HepG2 (cell line): Measurements from ENCODE around the gene CHRD. TPM values are rescaled to one million over a fixed set of nuclear protein-coding genes. Genes with fewer than 3 reads are reported as not detected.

ENCODE experiments used
- BHLHE40 ChIP-seq: IDR thresholded peaks from 2 replicates; pipeline ENCODE4 v1.6.1; 2011; ENCODE audit warnings: low read length, improper control_type of control experiment
- DPF2 ChIP-seq: sonication (generic); formaldehyde crosslinking; IDR thresholded peaks from 2 replicates; pipeline ENCODE4 v1.4.0; 2020; ENCODE audit warnings: mild to moderate bottlenecking, low read depth, missing genetic modification reagents, borderline replicate concordance
- EEA1 ChIP-seq: sonication (generic); formaldehyde crosslinking; IDR thresholded peaks from 2 replicates; pipeline ENCODE4 v1.5.1; 2020; ENCODE audit warnings: mild to moderate bottlenecking, missing genetic modification reagents, borderline replicate concordance
- ELF4 ChIP-seq: sonication (generic); formaldehyde crosslinking; IDR thresholded peaks from 2 replicates; pipeline ENCODE4 v1.5.0; 2020; ENCODE audit warnings: missing genetic modification reagents, mild to moderate bottlenecking, moderate library complexity, borderline replicate concordance
- HNRNPH1 ChIP-seq: fragments of 200-400 bp; formaldehyde crosslinking; optimal IDR thresholded peaks from 2 replicates; pipeline ENCODE3; 2017; ENCODE audit warnings: mild to moderate bottlenecking, low read depth, low read length
- IRX3 ChIP-seq: sonication (generic); formaldehyde crosslinking; IDR thresholded peaks from 2 replicates; pipeline ENCODE4 v1.8.1; 2023; ENCODE audit warnings: mild to moderate bottlenecking, low read depth, missing genetic modification reagents, borderline replicate concordance
- JUND ChIP-seq: sonication (generic); formaldehyde crosslinking; IDR thresholded peaks from 2 replicates; pipeline ENCODE4 v1.8.0; 2022; ENCODE audit warnings: mild to moderate bottlenecking, missing genetic modification reagents
- MAZ ChIP-seq, 2 experiments: sonication (generic) in 1 of 2; formaldehyde crosslinking in 1 of 2; IDR thresholded peaks; 2 replicates each; pipeline versions ENCODE4 v1.5.0 to v1.6.1; 2012 to 2020; ENCODE audit warnings: low read depth in 2 of 2, mild to moderate bottlenecking in 2 of 2, borderline replicate concordance in 1 of 2, improper control_type of control experiment in 1 of 2, low read length in 1 of 2, missing genetic modification reagents in 1 of 2, moderate library complexity in 1 of 2
- MED1 ChIP-seq: sonication (generic); formaldehyde crosslinking; IDR thresholded peaks from 2 replicates; pipeline ENCODE4 v1.4.0; 2020; ENCODE audit warnings: missing genetic modification reagents
- MTERF4 ChIP-seq: sonication (generic); formaldehyde crosslinking; IDR thresholded peaks from 2 replicates; pipeline ENCODE4 v1.8.0; 2023; ENCODE audit warnings: mild to moderate bottlenecking, missing genetic modification reagents
- NR2F2 ChIP-seq: IDR thresholded peaks from 2 replicates; pipeline ENCODE4 v1.6.1; 2012; ENCODE audit warnings: low read depth, inconsistent platforms, borderline replicate concordance
- SIN3A ChIP-seq: IDR thresholded peaks from 2 replicates; pipeline ENCODE4 v1.6.1; 2011; ENCODE audit warnings: low read depth, mild to moderate bottlenecking, control low read depth, low read length, borderline replicate concordance
- SOX13 ChIP-seq, 3 experiments: fragments of 450-650 bp in 1 of 3; sonication (generic) in 1 of 3; formaldehyde crosslinking in 1 of 3; IDR thresholded peaks in 2 of 3; conservative IDR thresholded peaks in 1 of 3; 2 replicates each; pipeline versions ENCODE4 v1.5.0 to v1.6.1; 2016 to 2020; ENCODE audit warnings: antibody characterized with exemption in 1 of 3, mild to moderate bottlenecking in 1 of 3, missing compliant biosample characterization in 1 of 3, missing genetic modification reagents in 1 of 3, moderate library complexity in 1 of 3
- SRSF9 ChIP-seq: fragments of 200-400 bp; formaldehyde crosslinking; IDR thresholded peaks from 2 replicates; pipeline ENCODE4 v1.6.1; 2018; ENCODE audit warnings: borderline replicate concordance, mild to moderate bottlenecking, low read depth, low read length; ENCODE audit not compliant: insufficient read depth, poor library complexity, severe bottlenecking
- ZBTB39 ChIP-seq: sonication (generic); formaldehyde crosslinking; IDR thresholded peaks from 2 replicates; pipeline ENCODE4 v1.5.0; 2020; ENCODE audit warnings: missing genetic modification reagents
- ZMYM4 ChIP-seq: sonication (generic); formaldehyde crosslinking; IDR thresholded peaks from 2 replicates; pipeline ENCODE4 v1.8.1; 2023; ENCODE audit warnings: mild to moderate bottlenecking, missing genetic modification reagents
- ZNF235 ChIP-seq: sonication (generic); formaldehyde crosslinking; IDR thresholded peaks from 2 replicates; pipeline ENCODE4 v1.8.1; 2023; ENCODE audit warnings: mild to moderate bottlenecking, missing genetic modification reagents, borderline replicate concordance
- ZNF513 ChIP-seq: sonication (generic); formaldehyde crosslinking; conservative IDR thresholded peaks from 2 replicates; pipeline ENCODE4 v1.5.0; 2020; ENCODE audit warnings: missing genetic modification reagents
- ZNF580 ChIP-seq: IDR thresholded peaks from 2 replicates; pipeline ENCODE4 v1.6.1; 2016; ENCODE audit warnings: low read depth, borderline replicate concordance
- ZNF710 ChIP-seq: sonication (generic); formaldehyde crosslinking; IDR thresholded peaks from 2 replicates; pipeline ENCODE4 v1.5.0; 2020; ENCODE audit warnings: mild to moderate bottlenecking, missing genetic modification reagents, borderline replicate concordance
- ZNF891 ChIP-seq: sonication (generic); formaldehyde crosslinking; IDR thresholded peaks from 2 replicates; pipeline ENCODE4 v1.5.0; 2020; ENCODE audit warnings: mild to moderate bottlenecking, missing genetic modification reagents
- polyA plus RNA-seq, 8 experiments: library from polyadenylated mRNA; depleted of rRNA in 3 of 8; stranded (reverse) in 7 of 8; unstranded in 1 of 8; fragments of >200 nt; fragmentation: Illumina TruSeq in 4 of 8; extraction: Trizol in 4 of 8; gene quantifications; 2 replicates each; pipeline versions ENCODE4 v1.2.1 to v1.2.3, GENCODE V29; 2011 to 2016; ENCODE audit warnings: low read depth in 4 of 8, missing spikeins in 1 of 8, mixed read lengths in 1 of 8; ENCODE audit not compliant: insufficient read depth in 1 of 8
- total RNA-seq, 5 experiments: library from RNA; depleted of rRNA; stranded (reverse); fragments of >200 nt; fragmentation: Illumina TruSeq; extraction: Trizol; gene quantifications; 2 replicates each; pipeline ENCODE4 v1.2.3, GENCODE V29; 2016; ENCODE audit warnings: low read depth in 1 of 5

Gene CHRD
- total and polyA plus RNA-seq, 2 of the 13 experiments (the other 11 are each of a cell fraction or from before 2014, with no cell fraction given): 22.2 to 35.2 TPM

GRCh38 chr3:184377882-184378445 lies 1.9 kb upstream of the CHRD start, which contains the start of gene THPO (continued):
- TF ChIP-seq NR2F2: peak; percentile 56; the same call in 1 of the 2 replicates
- peak; percentile 69 for TF ChIP-seq ZNF891 (CRISPR knock-in tag)
- TF ChIP-seq EEA1 (CRISPR knock-in tag): no peak
- no peak for TF ChIP-seq ZNF235 (CRISPR knock-in tag)
- peak; percentile 66 for TF ChIP-seq MED1 (CRISPR knock-in tag)
- no peak for TF ChIP-seq JUND (CRISPR knock-in tag)
- TF ChIP-seq MTERF4 (CRISPR knock-in tag): peak; percentile 64; the same call in 1 of the 2 replicates
- no peak; the same call in 1 of the 2 replicates for TF ChIP-seq ZNF710 (CRISPR knock-in tag)
- TF ChIP-seq IRX3 (CRISPR knock-in tag): no peak
- TF ChIP-seq ZNF580 (CRISPR knock-in tag): peak; percentile 67; the same call in 1 of the 2 replicates
- no peak for TF ChIP-seq SOX13 (IDR thresholded peaks at IDR 0.05)
- TF ChIP-seq SOX13 (CRISPR knock-in tag; conservative IDR thresholded peaks at IDR 0.05 in 1 of 2, IDR thresholded peaks at IDR 0.05 in 1 of 2): peak in 1 of 2 experiments; percentile 9; a peak in 1 of 4 replicates
- peak; percentile 95 for TF ChIP-seq MAZ (IDR thresholded peaks at IDR 0.05; ENCODE audit: borderline replicate concordance, low read depth, low read length)
- peak; percentile 71 for TF ChIP-seq MAZ (CRISPR knock-in tag; IDR thresholded peaks at IDR 0.05; ENCODE audit: low read depth)
- no peak for TF ChIP-seq ZNF513 (CRISPR knock-in tag)
- no peak for TF ChIP-seq DPF2 (CRISPR knock-in tag)
- no peak for TF ChIP-seq HNRNPH1
- TF ChIP-seq ZMYM4 (CRISPR knock-in tag): peak; percentile 73
- TF ChIP-seq SIN3A: peak; percentile 84; the same call in 1 of the 2 replicates
- no peak for TF ChIP-seq ZBTB39 (CRISPR knock-in tag)
- no peak for TF ChIP-seq SRSF9
- TF ChIP-seq BHLHE40: no peak
- peak; percentile 46; the same call in 1 of the 2 replicates for TF ChIP-seq ELF4 (CRISPR knock-in tag)
